Mesothelial cell of epicardium (in vitro differentiated cells): ENCODE data around the gene AP3M1. TPM values are rescaled to one million over a fixed set of nuclear protein-coding genes. Genes with fewer than 3 reads are reported as not detected.
A peak's percentile ranks its signal among the peaks of the same experiment; 100 is the strongest.

ENCODE experiments used
- DNase-seq, 2 experiments: peaks; one replicate each; pipeline ENCODE4 v3.0.0; 2021; ENCODE audit warnings: low spot score in 2 of 2; ENCODE audit not compliant: unreplicated experiment in 2 of 2
- H3K27ac Mint-ChIP-seq: 2 replicates; pipeline ENCODE4 v1.8.0; 2021; ENCODE audit warnings: mixed read lengths
- H3K27me3 Mint-ChIP-seq: 2 replicates; pipeline ENCODE4 v1.8.0; 2021; ENCODE audit warnings: low read depth, mixed read lengths
- H3K36me3 Mint-ChIP-seq: 2 replicates; pipeline ENCODE4 v1.8.0; 2021; ENCODE audit warnings: mixed read lengths
- H3K4me1 Mint-ChIP-seq: 2 replicates; pipeline ENCODE4 v1.8.0; 2021; ENCODE audit warnings: mixed read lengths
- H3K4me3 Mint-ChIP-seq: 2 replicates; pipeline ENCODE4 v1.8.0; 2021; ENCODE audit warnings: mild to moderate bottlenecking, moderate library complexity, mixed read lengths
- H3K9me3 Mint-ChIP-seq: 2 replicates; pipeline ENCODE4 v1.8.0; 2021; ENCODE audit warnings: mixed read lengths
- CTCF ChIP-seq: fragments of 200-600 bp; sonication (generic); IDR thresholded peaks from one replicate; pipeline ENCODE4 v1.5.0; 2021; ENCODE audit warnings: antibody characterized with exemption; ENCODE audit not compliant: unreplicated experiment
- total RNA-seq: library from RNA; stranded (reverse); gene quantifications from 3 replicates; pipeline ENCODE4 v1.2.1, GENCODE V29; 2021

AP3M1 gene
- total RNA-seq, 1 donor from 2014 or later, result 49.4 TPM

- Mint-ChIP-seq H3K36me3 (peaks cover 52% of the 10 kb centered on the region), H3K27me3 (no peaks in the 10 kb centered on the region), H3K4me3 (no peak overlapping the region), H3K4me1 (peaks cover 8% of the 10 kb centered on the region), H3K9me3 (no peaks in the 10 kb centered on the region), H3K27ac (peak overlapping the region; percentile 55)
- TF ChIP-seq CTCF, result no peak
- no peak for DNase-seq
Observed at GRCh38 chr10:74118804-74119203, 31.8 kb downstream of the AP3M1 start.

- H3K36me3 Mint-ChIP-seq, result peaks cover 52% of the 10 kb centered on the region
Observed at GRCh38 chr10:74117738-74118137, 32.9 kb downstream of the AP3M1 start.

GRCh38 chr10:74114041-74114448 lies 36.6 kb downstream of the AP3M1 start:
- no peaks in the 10 kb centered on the region for H3K4me1 Mint-ChIP-seq

More at GRCh38 chr10:74117738-74118137, 32.9 kb downstream of the AP3M1 start:
- Mint-ChIP-seq H3K27me3 (no peaks in the 10 kb centered on the region), H3K4me3 (no peak overlapping the region), H3K27ac (no peak overlapping the region), H3K4me1 (peaks cover 8% of the 10 kb centered on the region), H3K9me3 (no peaks in the 10 kb centered on the region)
- DNase-seq, result no peak
- TF ChIP-seq CTCF, result no peak

GRCh38 chr10:74113546-74113945 lies 37.1 kb downstream of the AP3M1 start:
- TF ChIP-seq CTCF, result no peak
- Mint-ChIP-seq H3K9me3 (no peaks in the 10 kb centered on the region), H3K4me3 (no peak overlapping the region), H3K36me3 (peaks cover 60% of the 10 kb centered on the region), H3K4me1 (no peaks in the 10 kb centered on the region), H3K27ac (no peak overlapping the region), H3K27me3 (no peaks in the 10 kb centered on the region)
- DNase-seq, result no peak

More at GRCh38 chr10:74114041-74114448, 36.6 kb downstream of the AP3M1 start:
- H3K36me3 Mint-ChIP-seq, result peaks cover 57% of the 10 kb centered on the region
- no peak overlapping the region for H3K4me3 Mint-ChIP-seq
- H3K27ac Mint-ChIP-seq, result no peak overlapping the region
- no peak for TF ChIP-seq CTCF
- no peaks in the 10 kb centered on the region for H3K27me3 Mint-ChIP-seq
- H3K9me3 Mint-ChIP-seq, result no peaks in the 10 kb centered on the region
- DNase-seq, result no peak

- H3K4me1 Mint-ChIP-seq, result no peaks in the 10 kb centered on the region
- TF ChIP-seq CTCF, result no peak
- peaks cover 62% of the 10 kb centered on the region for H3K36me3 Mint-ChIP-seq
- H3K27me3 Mint-ChIP-seq, result no peaks in the 10 kb centered on the region
- DNase-seq, result no peak
- no peak overlapping the region for H3K27ac Mint-ChIP-seq
- no peak overlapping the region for H3K4me3 Mint-ChIP-seq
- no peaks in the 10 kb centered on the region for H3K9me3 Mint-ChIP-seq
Observed at GRCh38 chr10:74111799-74112198, 38.8 kb downstream of the AP3M1 start.

- peaks cover 57% of the 10 kb centered on the region for H3K36me3 Mint-ChIP-seq
- H3K27me3 Mint-ChIP-seq, result no peaks in the 10 kb centered on the region
- H3K4me3 Mint-ChIP-seq, result no peak overlapping the region
- H3K27ac Mint-ChIP-seq, result no peak overlapping the region
- no peak for DNase-seq
- H3K9me3 Mint-ChIP-seq, result no peaks in the 10 kb centered on the region
- H3K4me1 Mint-ChIP-seq, result no peaks in the 10 kb centered on the region
- no peak for TF ChIP-seq CTCF
Observed at GRCh38 chr10:74110120-74110519, 40.5 kb downstream of the AP3M1 start.
